Esophagus mucosa (tissue), 1 donor: ENCODE measurements around the gene GPC3. TPM values are rescaled to one million over a fixed set of nuclear protein-coding genes. Genes with fewer than 3 reads are reported as not detected.

ENCODE experiments used
- ATAC-seq: fragments of 200-7000 bp; cut with Tn5 transposase; one replicate; pipeline ENCODE4 v1.9.1; 2020
- total RNA-seq: library from RNA; stranded (reverse); gene quantifications from one replicate; pipeline ENCODE4 v1.2.4, GENCODE V29; 2023
- donor health status: DM: yes; HTN: yes; CAD: no.

The GPC3 gene
- total RNA-seq, 1 donor from 2014 or later = 0.28 TPM

DNA sequence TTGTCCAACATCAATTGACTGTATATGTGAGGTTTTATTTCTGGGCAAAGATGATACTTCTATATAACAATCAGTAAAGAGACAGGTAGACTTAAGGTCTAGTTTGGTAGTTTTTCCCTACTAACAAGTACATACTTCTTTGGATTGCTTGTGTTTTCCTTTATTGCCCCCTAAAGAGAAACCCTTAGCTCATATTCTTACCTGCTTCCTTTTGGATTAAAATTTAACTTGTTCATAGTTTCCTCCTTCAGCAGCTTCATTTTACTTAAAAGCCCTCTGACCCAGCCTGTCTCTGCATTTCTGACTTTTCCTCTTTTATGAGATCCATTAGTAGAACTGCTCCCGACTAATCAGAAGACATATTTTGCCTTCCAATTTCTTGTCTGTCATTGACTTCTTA, 494.4 kb downstream of the GPC3 start:
- no peak for ATAC-seq
